GM21619 (cell line): ENCODE measurements around the gene MTURN.

ENCODE experiments used
- ATAC-seq: cut with Tn5 transposase; IDR thresholded peaks from one replicate; pipeline ENCODE4 v1.9.1; 2021; ENCODE audit not compliant: unreplicated experiment

The MTURN gene

GRCh38 chr7:30135301-30136116, 723 bp downstream of the MTURN start:
- ATAC-seq, result peak; percentile 30

DNA sequence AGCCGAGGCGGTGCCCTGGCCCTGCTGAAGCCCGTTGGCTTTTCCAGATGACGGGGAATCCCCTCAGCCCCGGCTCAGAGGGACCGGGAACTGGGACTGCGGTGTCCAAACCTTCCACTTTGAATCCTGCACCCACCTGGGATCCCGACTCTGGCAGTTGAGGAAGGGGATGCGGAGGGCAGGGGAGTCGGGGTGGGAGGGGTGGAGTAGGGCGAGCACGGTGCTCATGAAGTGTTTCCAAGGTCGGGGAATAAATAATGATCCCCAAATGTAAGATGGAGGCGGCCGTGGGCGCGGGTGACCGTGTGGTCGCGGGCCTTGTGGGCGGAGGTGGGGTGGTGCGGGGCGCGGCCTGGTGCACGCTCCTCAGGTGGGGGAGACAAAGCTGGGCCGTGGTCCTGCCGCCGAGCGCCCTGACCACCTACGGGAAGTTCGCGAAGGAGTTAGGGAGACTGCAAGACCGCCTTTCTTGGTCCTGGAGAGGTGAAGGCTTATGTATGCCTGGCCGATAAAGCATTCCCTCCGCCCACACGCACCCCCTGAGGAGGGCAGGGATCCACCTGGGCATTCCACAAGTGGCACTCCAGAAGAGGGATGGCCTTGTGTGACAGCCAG, 1.4 kb downstream of the MTURN start:
- ATAC-seq, result no peak

GRCh38 chr7:30136743-30137485, 2.1 kb downstream of the MTURN start:
- no peak for ATAC-seq

DNA sequence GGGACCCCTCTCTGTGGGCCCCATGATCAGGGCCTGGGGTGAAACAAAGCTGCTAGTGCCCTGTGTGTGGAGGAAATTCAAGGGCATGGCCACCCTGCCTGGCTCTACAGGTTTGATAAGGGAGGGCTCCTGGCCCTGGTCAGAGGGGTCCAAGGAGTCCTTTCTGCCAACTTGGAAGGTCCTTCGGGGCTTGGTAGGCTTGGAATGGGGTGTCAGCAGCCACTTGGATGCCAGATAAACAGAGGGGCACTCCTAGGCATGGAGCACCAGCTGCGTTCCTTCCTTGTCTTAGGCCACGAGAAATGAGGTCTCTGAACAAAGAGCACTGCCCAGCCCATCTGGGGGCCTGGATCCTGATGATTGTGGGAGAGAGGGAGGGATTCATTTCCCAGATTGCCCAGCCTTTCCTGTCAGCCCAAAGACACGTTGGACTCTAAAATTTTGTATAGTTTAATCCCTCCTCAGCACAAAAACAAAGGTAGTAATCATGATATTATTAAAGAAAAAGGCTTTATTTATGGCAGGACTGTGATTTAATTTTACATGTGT, 5.1 kb downstream of the MTURN start:
- ATAC-seq, result no peak

- ATAC-seq, result no peak
Measured at GRCh38 chr7:30140456-30140855, 5.7 kb downstream of the MTURN start.

DNA sequence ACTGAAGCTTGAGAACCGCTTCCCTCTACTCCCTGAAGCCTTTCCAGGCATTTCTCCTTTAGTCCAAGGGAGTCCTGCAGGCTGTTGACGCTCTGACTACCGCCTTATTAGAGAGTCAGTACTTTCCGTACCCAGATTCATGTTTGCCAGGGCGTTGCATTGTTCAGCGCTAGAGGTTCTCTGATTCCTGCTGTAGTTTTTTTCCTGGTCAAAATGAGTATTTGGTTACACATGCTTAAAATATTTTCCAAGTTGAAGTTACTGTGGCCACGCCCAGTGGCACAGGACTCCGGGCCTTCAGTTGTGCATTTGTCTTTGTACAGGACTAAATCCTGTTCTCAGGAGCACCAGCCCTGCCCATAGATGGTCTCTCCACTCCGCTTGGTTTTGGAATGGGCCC, 7.9 kb downstream of the MTURN start:
- no peak for ATAC-seq

DNA sequence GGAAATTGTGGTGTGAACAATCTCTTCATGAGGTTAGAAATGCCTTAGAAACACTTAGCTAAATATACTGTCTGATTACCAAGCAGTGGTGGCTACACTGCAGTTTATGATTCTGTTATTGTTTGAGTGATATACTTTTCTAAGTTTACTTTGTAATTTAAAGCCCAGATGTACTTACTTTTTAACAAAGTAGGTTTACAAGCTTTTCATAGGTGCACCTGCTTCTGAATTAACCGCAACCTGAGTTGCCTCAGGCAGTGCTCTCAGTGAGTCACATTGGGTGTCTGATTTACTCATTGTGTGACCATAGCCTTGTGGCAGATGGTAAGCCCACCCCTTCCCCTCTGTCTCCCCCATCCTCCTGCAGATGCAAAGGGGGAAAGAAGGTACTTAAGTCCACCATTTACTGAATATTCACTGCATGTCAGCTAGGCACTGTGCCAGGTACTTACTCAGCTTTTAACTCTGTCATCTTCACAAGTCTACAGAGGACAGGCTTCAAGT, 9.0 kb downstream of the MTURN start:
- ATAC-seq, result no peak

- no peak for ATAC-seq
Measured at GRCh38 chr7:30144657-30145306, 10.0 kb downstream of the MTURN start.

GRCh38 chr7:30145426-30145970, 10.7 kb downstream of the MTURN start:
- ATAC-seq, result no peak

DNA sequence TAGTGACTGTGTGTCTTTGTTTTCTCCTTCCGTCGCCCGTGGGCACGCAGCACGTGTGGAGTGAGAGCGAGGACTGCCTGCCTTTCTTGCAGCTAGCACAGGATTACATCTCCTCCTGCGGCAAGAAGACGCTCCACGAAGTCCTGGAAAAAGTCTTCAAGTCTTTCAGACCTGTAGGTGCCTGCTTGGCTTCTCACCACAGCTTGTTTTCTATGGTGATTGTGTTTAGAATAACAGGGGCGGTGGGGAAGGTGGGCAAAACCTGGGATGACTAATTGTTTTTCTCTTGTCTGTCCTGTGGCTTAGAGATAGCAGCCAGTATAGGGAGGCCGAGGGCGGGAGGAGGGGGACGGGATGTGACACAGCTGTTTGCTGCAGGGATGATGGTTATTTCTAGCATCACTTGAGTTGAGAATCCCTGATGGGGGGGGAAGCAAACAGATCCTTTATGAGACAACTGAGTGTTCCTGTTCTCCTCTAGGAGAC, 11.4 kb downstream of the MTURN start:
- no peak for ATAC-seq

- no peak for ATAC-seq
Measured at GRCh38 chr7:30147223-30147622, 12.4 kb downstream of the MTURN start.

- ATAC-seq, result no peak
Measured at GRCh38 chr7:30147785-30148184, 13.0 kb downstream of the MTURN start.

DNA sequence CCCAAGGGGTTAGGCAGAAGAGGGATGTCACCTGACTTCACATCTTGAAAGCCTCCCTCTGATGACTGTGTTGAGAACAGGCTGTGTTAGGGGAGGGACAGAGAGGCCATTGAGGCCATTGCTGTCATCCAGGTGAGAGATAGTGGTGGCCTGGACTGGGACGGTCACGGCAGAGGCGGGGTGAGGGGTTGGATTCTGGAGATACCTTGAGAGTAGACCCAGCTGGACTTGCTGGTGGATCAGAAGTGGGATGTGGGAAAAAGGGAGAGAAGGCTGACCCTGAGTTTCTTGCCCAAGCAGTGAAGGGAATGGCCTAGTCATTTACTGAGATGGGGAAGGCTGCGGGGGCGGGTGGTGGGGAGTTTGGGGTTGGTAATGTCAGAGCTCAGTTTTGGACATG, 13.6 kb downstream of the MTURN start:
- ATAC-seq, result no peak

DNA sequence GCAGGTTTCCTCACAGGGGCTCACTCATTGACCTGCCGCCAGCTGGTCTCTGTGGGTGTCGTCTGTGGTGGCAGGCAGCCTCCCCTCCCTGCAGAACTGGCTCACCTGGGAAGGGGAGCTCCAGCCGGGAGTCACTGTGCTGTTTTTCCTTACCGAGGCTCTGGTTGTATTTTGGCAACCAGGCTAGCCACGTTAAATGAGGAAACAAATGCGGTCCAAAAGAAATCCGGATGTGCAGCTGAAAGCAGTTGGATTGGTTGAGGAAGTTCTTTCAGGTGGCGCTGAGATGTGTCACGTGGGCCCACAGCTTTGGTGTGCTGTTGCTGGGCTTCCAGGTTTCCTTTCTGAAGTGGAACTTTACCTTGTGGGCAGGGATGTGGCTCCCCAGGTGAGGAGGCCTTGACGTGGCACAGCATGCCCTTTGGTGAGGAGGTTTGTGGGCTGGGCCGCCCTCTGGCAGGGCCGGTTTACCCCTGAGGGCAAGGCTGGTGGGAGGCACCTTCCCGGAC, 14.2 kb downstream of the MTURN start:
- ATAC-seq, result peak; percentile 57

DNA sequence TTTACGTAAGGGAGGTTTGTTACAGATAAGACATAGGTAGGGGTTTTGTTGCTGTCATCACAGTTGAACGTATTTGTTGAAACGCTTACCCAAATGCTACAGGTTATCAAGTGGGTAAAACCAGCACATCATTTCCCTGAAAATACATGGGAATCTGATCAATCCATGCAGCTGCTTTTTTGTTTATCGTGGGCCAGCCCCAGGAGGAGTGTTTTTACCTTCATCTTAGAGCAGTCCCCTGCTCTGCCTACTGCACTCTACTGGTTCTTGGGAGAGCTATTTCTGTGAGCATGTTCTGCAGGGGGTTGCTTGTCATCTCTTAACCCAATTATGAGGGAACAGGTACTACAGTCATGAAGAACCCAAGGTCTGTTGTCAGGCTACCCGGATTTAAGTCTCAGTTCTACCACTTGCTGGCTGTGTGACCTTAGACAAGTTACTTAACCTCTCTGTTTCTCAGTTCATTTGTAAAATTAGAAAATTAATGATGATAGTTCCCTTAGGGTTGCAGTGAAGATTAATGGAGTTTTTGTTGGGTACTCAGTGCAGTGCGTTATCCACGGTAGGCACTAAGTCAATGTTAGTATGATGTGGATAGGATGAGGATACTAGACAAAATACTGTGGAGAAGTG, 15.0 kb downstream of the MTURN start:
- ATAC-seq, result no peak

DNA sequence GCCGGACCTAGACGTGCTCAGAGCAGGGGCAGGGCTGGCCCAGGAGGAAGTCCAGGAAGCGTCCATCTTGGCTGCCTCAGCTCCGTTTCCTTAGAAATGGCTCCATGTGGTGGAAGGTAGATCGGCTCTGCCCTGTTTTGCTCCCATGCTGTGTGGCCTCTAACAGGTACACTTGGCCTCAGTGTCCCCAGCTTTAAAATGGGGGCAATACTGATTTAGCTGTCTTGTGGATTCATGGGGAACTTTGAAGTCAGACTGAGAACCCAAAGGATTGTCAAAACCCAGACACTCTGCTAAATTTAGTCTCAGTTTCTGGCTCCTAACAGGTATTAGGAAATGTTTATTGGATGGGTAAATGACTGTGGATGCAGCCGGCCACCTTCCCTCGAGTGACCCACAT, 15.9 kb downstream of the MTURN start:
- ATAC-seq, result no peak

DNA sequence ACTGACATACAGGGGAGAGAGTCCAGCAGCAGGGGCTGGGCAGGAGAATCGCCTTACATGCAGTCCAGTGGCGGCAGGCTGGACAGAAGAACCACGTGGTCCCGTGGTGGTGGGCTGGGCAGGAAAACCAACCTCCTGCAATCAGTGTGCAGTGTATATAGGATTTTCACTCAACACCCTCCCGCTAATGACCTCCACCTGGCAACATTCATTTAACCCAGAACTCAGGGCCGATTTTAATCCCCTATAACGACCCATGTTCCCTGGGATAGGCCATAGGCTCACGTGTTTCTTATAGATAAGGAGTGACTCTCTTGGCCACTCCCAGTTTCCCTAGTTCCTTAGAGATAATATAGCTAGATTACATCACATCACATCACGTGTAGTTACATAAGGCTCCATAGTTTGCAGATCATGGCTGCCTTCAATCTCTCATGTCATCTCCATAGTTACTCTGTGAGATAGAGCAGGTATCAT, 19.4 kb downstream of the MTURN start:
- no peak for ATAC-seq

- ATAC-seq, result no peak
Measured at GRCh38 chr7:30155481-30155880, 20.7 kb downstream of the MTURN start.

DNA sequence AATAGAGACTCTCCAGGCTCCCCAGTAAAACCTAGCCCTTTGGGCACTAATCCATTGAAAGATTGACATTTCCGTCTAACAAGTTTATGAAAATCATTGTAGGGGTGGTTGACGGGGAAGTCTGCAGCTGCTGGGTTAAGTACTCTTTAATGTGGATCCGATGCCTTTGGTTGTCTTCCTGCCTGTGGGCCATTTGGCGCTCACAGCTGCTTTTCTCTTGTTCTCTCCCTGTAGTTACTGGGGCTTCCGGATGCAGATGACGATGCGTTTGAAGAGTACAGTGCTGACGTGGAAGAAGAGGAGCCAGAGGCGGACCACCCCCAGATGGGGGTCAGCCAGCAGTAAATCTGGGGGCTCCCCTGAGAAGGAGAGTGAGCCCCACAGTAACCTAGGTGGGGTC, 22.4 kb downstream of the MTURN start:
- no peak for ATAC-seq

DNA sequence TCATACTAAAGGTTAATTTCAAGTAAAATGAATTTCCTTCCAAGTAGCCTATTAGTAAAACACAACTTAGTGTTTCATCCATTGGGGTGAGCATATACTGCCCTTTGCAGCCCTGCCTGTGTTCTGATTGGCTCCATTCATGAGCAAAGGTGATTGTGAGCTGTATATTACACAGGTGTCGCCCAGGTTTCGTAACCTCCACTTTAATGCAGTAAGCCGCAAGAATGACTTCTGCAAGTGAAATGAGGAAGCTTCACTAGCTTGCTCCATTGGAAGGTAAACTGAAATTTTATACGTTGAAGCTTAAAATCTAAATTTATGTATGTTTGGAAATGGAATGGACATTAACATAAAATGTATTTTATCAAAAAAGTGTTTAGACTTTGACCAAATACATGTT, 24.4 kb downstream of the MTURN start:
- no peak for ATAC-seq
